ENCODE data around the gene ADAMTS20. TPM values are rescaled to one million over a fixed set of nuclear protein-coding genes. Genes with fewer than 3 reads are reported as not detected.

Gene ADAMTS20
- total and polyA plus RNA-seq, 2 donors (not counting 3 experiments of a cell fraction or from before 2014, with no cell fraction given) = not detected

DNA sequence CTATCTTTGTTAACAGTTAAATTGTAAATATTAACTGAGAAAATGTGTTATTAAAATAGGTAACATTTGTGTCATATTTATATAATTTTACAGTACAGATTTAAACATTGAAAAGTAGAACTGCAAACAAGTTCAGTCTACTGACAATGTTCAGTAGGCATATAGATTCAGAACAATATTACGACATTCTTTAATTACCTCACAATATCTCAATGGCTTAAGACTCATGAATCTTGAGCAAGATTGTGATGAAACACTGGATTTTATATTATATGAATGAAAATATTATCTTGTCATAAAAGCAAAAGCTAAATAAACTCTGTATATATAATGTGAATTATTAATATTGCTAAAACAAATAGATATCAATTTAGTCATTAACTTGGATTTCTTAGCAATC lies 194.9 kb downstream of the ADAMTS20 start:
- H3K9me1 ChIP-seq (replicated peaks; ENCODE audit: control insufficient read depth, extremely low read depth, insufficient read depth, low read length) = no peaks in the 10 kb centered on the region
- no peaks in the 10 kb centered on the region for H3K4me1 ChIP-seq (ENCODE audit: control insufficient read depth, extremely low read depth, insufficient read depth, low read length)
- H3K9me3 ChIP-seq (replicated peaks; ENCODE audit: control insufficient read depth, insufficient read depth, low read length) = no peaks in the 10 kb centered on the region
- FAIRE-seq (no peak), DNase-seq (ENCODE audit: low read depth, low spot score) (no peak)
- no peaks in the 10 kb centered on the region for H3K79me2 ChIP-seq (ENCODE audit: control insufficient read depth, insufficient read depth, low read length)
- intact Hi-C loops (cut with micrococcal nuclease) (no loop called here), dilution Hi-C loops (cut with MboI; ENCODE audit: extremely low pct_ligation_motif_present, low sequenced_read_pairs) (no loop called here)
- ChIA-PET POLR2A (no interaction called here), CTCF (no interaction called here)
- no peak overlapping the region for H3K4me3 ChIP-seq (replicated peaks in 1 of 3; ENCODE audit: insufficient read depth in 1 of 3, low read depth in 1 of 3, low read length in 3 of 3)
- H3K27ac ChIP-seq (ENCODE audit: insufficient read depth, low read depth, low read length) = no peak overlapping the region
- TF ChIP-seq, protein P1, sequence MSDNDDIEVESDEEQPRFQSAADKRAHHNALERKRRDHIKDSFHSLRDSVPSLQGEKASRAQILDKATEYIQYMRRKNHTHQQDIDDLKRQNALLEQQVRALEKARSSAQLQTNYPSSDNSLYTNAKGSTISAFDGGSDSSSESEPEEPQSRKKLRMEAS (IDR thresholded peaks at IDR 0.05; ENCODE audit: insufficient read depth, insufficient read length) = no peak
- no peak for TF ChIP-seq MYC (IDR thresholded peaks at IDR 0.05; ENCODE audit: low read depth, low read length)
- TF ChIP-seq EZH2 (IDR thresholded peaks at IDR 0.05; ENCODE audit: borderline replicate concordance, low read depth, low read length, severe bottlenecking) = no peak
- no peak for TF ChIP-seq POLR2A (IDR thresholded peaks at IDR 0.05; ENCODE audit: low read depth, low read length)
- TF ChIP-seq GATA2 (IDR thresholded peaks at IDR 0.05; ENCODE audit: insufficient read depth, insufficient read length, low read depth, low read length) = no peak
- no peak for TF ChIP-seq POLR2AphosphoS5 (IDR thresholded peaks at IDR 0.05; ENCODE audit: insufficient read depth, low read depth, low read length)
- TF ChIP-seq JUN (IDR thresholded peaks at IDR 0.05; ENCODE audit: borderline replicate concordance, insufficient read depth, insufficient read length, low read depth) = no peak
- TF ChIP-seq FOS (IDR thresholded peaks at IDR 0.05; ENCODE audit: borderline replicate concordance, insufficient read depth, low read length) = no peak
- TF ChIP-seq, protein P2, sequence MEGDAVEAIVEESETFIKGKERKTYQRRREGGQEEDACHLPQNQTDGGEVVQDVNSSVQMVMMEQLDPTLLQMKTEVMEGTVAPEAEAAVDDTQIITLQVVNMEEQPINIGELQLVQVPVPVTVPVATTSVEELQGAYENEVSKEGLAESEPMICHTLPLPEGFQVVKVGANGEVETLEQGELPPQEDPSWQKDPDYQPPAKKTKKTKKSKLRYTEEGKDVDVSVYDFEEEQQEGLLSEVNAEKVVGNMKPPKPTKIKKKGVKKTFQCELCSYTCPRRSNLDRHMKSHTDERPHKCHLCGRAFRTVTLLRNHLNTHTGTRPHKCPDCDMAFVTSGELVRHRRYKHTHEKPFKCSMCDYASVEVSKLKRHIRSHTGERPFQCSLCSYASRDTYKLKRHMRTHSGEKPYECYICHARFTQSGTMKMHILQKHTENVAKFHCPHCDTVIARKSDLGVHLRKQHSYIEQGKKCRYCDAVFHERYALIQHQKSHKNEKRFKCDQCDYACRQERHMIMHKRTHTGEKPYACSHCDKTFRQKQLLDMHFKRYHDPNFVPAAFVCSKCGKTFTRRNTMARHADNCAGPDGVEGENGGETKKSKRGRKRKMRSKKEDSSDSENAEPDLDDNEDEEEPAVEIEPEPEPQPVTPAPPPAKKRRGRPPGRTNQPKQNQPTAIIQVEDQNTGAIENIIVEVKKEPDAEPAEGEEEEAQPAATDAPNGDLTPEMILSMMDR (IDR thresholded peaks at IDR 0.05; ENCODE audit: extremely low read depth in 1 of 2, insufficient read depth in 1 of 2, low read depth in 1 of 2, low read length in 2 of 2) = no peak
- no peak overlapping the region for H3K9ac ChIP-seq (replicated peaks; ENCODE audit: extremely low read depth, insufficient read depth, low read length)
- H2AFZ ChIP-seq (ENCODE audit: low read depth, low read length) = no peak overlapping the region
- H3K36me3 ChIP-seq (ENCODE audit: control insufficient read depth in 2 of 2, extremely low read depth in 1 of 2, insufficient read depth in 2 of 2, low read length in 2 of 2) = no peaks in the 10 kb centered on the region
- no peaks in the 10 kb centered on the region for H4K20me1 ChIP-seq (replicated peaks; ENCODE audit: control insufficient read depth, extremely low read depth, insufficient read depth, low read length)
- no peak overlapping the region for H3K4me2 ChIP-seq (ENCODE audit: insufficient read depth, low read length)
- H3K27me3 ChIP-seq (ENCODE audit: control insufficient read depth in 2 of 2, insufficient read depth in 2 of 2, low read length in 2 of 2) = no peaks in the 10 kb centered on the region
- no TSS peak for BruUV-seq (replicated peaks)
